Measurements from ENCODE around the gene LRRC1.

LRRC1 gene

DNA sequence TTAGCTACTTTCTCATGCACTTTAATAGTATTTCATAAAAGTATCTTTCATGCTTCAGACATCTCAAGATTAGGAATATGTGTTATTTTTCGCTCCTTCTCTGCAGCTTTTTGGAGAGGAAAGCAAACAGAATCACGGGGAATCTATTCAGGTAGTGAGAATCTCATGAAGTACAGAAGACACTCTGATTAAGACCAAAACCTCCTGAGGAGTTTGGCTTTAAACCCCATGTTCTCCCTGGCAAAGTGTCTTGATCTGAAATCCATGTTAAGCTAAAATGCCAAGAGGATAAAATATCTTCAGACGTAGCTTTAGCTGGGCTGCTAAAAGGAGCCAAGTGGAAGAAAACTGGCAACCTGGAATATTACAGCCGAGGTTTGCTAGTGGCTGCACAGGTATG is 149.3 kb downstream of the LRRC1 start:
- Histone ChIP-seq H2BK120ac (ENCODE audit: low read depth, low read length) (no peak overlapping the region), H2AFZ (ENCODE audit: low read depth, low read length) (no peak overlapping the region)
- WGBS = 93% methylated on average over 3 of the region's 4 CpGs

DNA sequence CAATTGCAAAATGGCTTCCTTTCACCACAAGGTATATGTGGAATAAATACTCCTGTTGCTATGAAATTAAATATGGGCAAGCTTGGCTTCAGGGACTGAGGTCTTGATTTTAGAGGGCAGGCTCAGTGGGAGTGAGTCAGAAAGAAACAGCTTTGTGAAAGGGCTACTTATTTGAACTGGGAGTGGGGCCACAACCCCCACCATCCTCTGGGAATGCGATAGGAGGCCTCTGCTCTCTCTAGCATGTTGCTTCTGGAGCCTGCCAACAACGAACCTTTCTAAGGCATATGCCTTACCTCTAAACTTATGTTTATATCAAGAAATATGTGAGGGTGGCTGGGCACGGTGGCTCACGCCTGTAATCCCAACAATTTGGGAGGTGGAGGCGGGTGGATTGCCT is 149.7 kb downstream of the LRRC1 start:
- Histone ChIP-seq H2BK12ac (ENCODE audit: low read length in 2 of 2) (no peak overlapping the region), H3K9me3 (ENCODE audit: control insufficient read depth, low read length) (peaks cover 15% of the 10 kb centered on the region), H3K4me2 (ENCODE audit: low read length, poor library complexity, severe bottlenecking) (no peak overlapping the region), H3K36me3 (ENCODE audit: control insufficient read depth in 1 of 2, insufficient read depth in 2 of 2, low read depth in 1 of 2, low read length in 2 of 2) (no peaks in the 10 kb centered on the region), H2BK5ac (ENCODE audit: low read depth, low read length, poor library complexity, severe bottlenecking) (no peak overlapping the region), H2AK5ac (ENCODE audit: low read length, severe bottlenecking) (no peak overlapping the region), H3K4me3 (ENCODE audit: insufficient read depth in 1 of 2, low read depth in 1 of 2, low read length in 2 of 2) (no peak overlapping the region), H3K9ac (ENCODE audit: low read length) (no peak overlapping the region), H3K18ac (ENCODE audit: low read depth in 1 of 2, low read length in 2 of 2) (no peak overlapping the region), H2BK15ac (ENCODE audit: low read depth, poor library complexity, severe bottlenecking) (no peak overlapping the region), H3K27ac (ENCODE audit: low read length, poor library complexity, severe bottlenecking) (no peak overlapping the region), H3K27me3 (ENCODE audit: control insufficient read depth in 1 of 2, insufficient read depth in 1 of 2, low read length in 2 of 2) (peaks cover 0 to 36% of the 10 kb centered on the region in 2 experiments), H3K4ac (ENCODE audit: low read depth in 1 of 2, low read length in 2 of 2) (no peak overlapping the region), H3K14ac (ENCODE audit: low read length in 2 of 2) (no peak overlapping the region), H3K79me1 (replicated peaks; ENCODE audit: low read length, poor library complexity, severe bottlenecking) (no peaks in the 10 kb centered on the region), H2BK120ac (ENCODE audit: low read depth, low read length) (no peak overlapping the region), H3K23ac (ENCODE audit: low read length in 2 of 2) (no peak overlapping the region), H4K91ac (ENCODE audit: low read length) (no peak overlapping the region), H4K8ac (ENCODE audit: low read length) (no peak overlapping the region), H3K4me1 (ENCODE audit: control insufficient read depth, insufficient read depth, low read depth, low read length) (no peaks in the 10 kb centered on the region), H2AFZ (ENCODE audit: low read depth, low read length) (no peak overlapping the region)
- 100% methylated on average over 3 of the region's 5 CpGs for WGBS
- DNase-seq = no peak

More for the DNA sequence above, 149.3 kb downstream of the LRRC1 start:
- Histone ChIP-seq H3K4me1 (ENCODE audit: control insufficient read depth, insufficient read depth, low read depth, low read length) (no peaks in the 10 kb centered on the region), H3K4ac (ENCODE audit: low read depth in 1 of 2, low read length in 2 of 2) (no peak overlapping the region), H4K91ac (ENCODE audit: low read length) (no peak overlapping the region), H2AK5ac (ENCODE audit: low read length, severe bottlenecking) (no peak overlapping the region), H3K27me3 (ENCODE audit: control insufficient read depth in 1 of 2, insufficient read depth in 1 of 2, low read length in 2 of 2) (peaks cover 0 to 36% of the 10 kb centered on the region in 2 experiments), H3K14ac (ENCODE audit: low read length in 2 of 2) (no peak overlapping the region), H3K23ac (ENCODE audit: low read length in 2 of 2) (no peak overlapping the region), H3K4me3 (ENCODE audit: insufficient read depth in 1 of 2, low read depth in 1 of 2, low read length in 2 of 2) (no peak overlapping the region), H2BK5ac (ENCODE audit: low read depth, low read length, poor library complexity, severe bottlenecking) (no peak overlapping the region), H3K9ac (ENCODE audit: low read length) (no peak overlapping the region), H3K9me3 (ENCODE audit: control insufficient read depth, low read length) (peaks cover 15% of the 10 kb centered on the region), H3K18ac (ENCODE audit: low read depth in 1 of 2, low read length in 2 of 2) (no peak overlapping the region), H3K36me3 (ENCODE audit: control insufficient read depth in 1 of 2, insufficient read depth in 2 of 2, low read depth in 1 of 2, low read length in 2 of 2) (no peaks in the 10 kb centered on the region), H2BK12ac (ENCODE audit: low read length in 2 of 2) (no peak overlapping the region), H3K4me2 (ENCODE audit: low read length, poor library complexity, severe bottlenecking) (no peak overlapping the region), H2BK15ac (ENCODE audit: low read depth, poor library complexity, severe bottlenecking) (no peak overlapping the region), H3K79me1 (replicated peaks; ENCODE audit: low read length, poor library complexity, severe bottlenecking) (no peaks in the 10 kb centered on the region), H3K27ac (ENCODE audit: low read length, poor library complexity, severe bottlenecking) (no peak overlapping the region), H4K8ac (ENCODE audit: low read length) (no peak overlapping the region)
- no peak for DNase-seq

DNA sequence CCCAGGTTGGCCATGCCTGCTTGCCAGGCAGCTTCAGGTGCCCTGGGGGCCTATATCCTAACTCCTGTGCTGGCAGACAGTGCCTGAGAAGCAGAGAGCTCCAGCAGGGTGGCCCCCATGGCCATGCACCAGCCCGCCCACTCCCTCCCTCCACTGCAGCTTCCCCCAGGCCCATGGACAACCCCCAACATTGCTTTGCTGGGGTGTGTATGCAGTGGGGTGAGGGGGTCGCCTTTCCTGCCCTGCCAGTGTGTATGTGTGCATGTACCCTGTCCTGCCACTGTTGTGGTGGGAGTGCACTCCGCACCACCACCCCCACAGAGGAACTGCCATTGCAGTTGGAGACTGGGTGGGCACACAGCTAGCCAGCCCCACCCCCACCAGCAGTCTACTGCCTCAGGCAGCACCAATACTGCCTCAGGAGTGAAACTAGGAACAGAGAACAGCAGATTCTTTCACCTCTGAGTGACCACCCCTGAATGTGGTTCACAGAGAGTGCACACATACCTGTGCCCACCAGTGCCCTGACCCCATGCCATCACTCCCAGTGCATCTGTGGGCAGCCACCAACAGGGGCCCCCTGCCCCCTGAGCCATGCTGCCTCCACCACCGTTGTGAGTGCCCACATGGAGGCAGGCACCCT is 151.1 kb downstream of the LRRC1 start:
- Histone ChIP-seq H3K4me3 (ENCODE audit: insufficient read depth in 1 of 2, low read depth in 1 of 2, low read length in 2 of 2) (no peak overlapping the region), H2BK5ac (ENCODE audit: low read depth, low read length, poor library complexity, severe bottlenecking) (no peak overlapping the region), H3K4me1 (ENCODE audit: control insufficient read depth, insufficient read depth, low read depth, low read length) (no peaks in the 10 kb centered on the region), H2BK12ac (ENCODE audit: low read length in 2 of 2) (no peak overlapping the region), H3K14ac (ENCODE audit: low read length in 2 of 2) (peak overlapping the region in 1 of 2 experiments; percentile 41), H3K79me1 (replicated peaks; ENCODE audit: low read length, poor library complexity, severe bottlenecking) (no peaks in the 10 kb centered on the region), H3K36me3 (ENCODE audit: control insufficient read depth in 1 of 2, insufficient read depth in 2 of 2, low read depth in 1 of 2, low read length in 2 of 2) (no peaks in the 10 kb centered on the region), H3K9me3 (ENCODE audit: control insufficient read depth, low read length) (peaks cover 26% of the 10 kb centered on the region), H3K9ac (ENCODE audit: low read length) (no peak overlapping the region), H3K4me2 (ENCODE audit: low read length, poor library complexity, severe bottlenecking) (no peak overlapping the region), H3K27me3 (ENCODE audit: control insufficient read depth in 1 of 2, insufficient read depth in 1 of 2, low read length in 2 of 2) (peaks cover 0 to 32% of the 10 kb centered on the region in 2 experiments), H2BK120ac (ENCODE audit: low read depth, low read length) (no peak overlapping the region), H2AK5ac (ENCODE audit: low read length, severe bottlenecking) (no peak overlapping the region), H3K27ac (ENCODE audit: low read length, poor library complexity, severe bottlenecking) (no peak overlapping the region), H4K8ac (ENCODE audit: low read length) (no peak overlapping the region), H3K18ac (ENCODE audit: low read depth in 1 of 2, low read length in 2 of 2) (no peak overlapping the region), H4K91ac (ENCODE audit: low read length) (no peak overlapping the region), H2AFZ (ENCODE audit: low read depth, low read length) (no peak overlapping the region), H3K23ac (ENCODE audit: low read length in 2 of 2) (no peak overlapping the region), H2BK15ac (ENCODE audit: low read depth, poor library complexity, severe bottlenecking) (no peak overlapping the region), H3K4ac (ENCODE audit: low read depth in 1 of 2, low read length in 2 of 2) (no peak overlapping the region)
- WGBS = 84% methylated on average over 2 of the region's 4 CpGs
- no peak for DNase-seq

DNA sequence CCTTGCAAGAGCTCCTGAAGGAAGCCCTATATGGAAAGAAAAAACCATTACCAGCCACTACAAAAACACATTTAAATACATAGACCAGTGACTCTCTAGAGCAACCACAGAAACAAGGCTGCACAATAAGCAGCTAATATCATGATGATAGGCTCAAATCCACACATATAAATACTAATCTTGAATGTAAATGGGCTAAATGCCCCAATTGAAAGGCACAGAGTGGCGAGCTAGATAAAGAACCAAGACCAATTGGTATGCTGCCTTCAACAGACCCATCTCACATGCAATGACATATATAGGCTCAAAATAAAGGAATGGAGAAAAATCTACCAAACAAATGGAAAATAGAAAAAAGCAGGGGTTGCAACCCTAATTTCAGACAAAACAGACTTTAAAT is 153.0 kb downstream of the LRRC1 start:
- no peak overlapping the region for H3K27ac ChIP-seq (ENCODE audit: low read length, poor library complexity, severe bottlenecking)
- H2BK12ac ChIP-seq (ENCODE audit: low read length in 2 of 2) = no peak overlapping the region
- H3K18ac ChIP-seq (ENCODE audit: low read depth in 1 of 2, low read length in 2 of 2) = no peak overlapping the region
- H3K79me1 ChIP-seq (replicated peaks; ENCODE audit: low read length, poor library complexity, severe bottlenecking) = no peaks in the 10 kb centered on the region
- H2BK15ac ChIP-seq (ENCODE audit: low read depth, poor library complexity, severe bottlenecking) = no peak overlapping the region
- H2AFZ ChIP-seq (ENCODE audit: low read depth, low read length) = no peak overlapping the region
- no peak overlapping the region for H3K4me3 ChIP-seq (ENCODE audit: insufficient read depth in 1 of 2, low read depth in 1 of 2, low read length in 2 of 2)
- WGBS = 100% methylated on average over 1 of the region's 1 CpG
- H2BK120ac ChIP-seq (ENCODE audit: low read depth, low read length) = no peak overlapping the region
- H3K4ac ChIP-seq (ENCODE audit: low read depth in 1 of 2, low read length in 2 of 2) = no peak overlapping the region
- H3K14ac ChIP-seq (ENCODE audit: low read length in 2 of 2) = no peak overlapping the region
- no peak overlapping the region for H3K9ac ChIP-seq (ENCODE audit: low read length)
- H2BK5ac ChIP-seq (ENCODE audit: low read depth, low read length, poor library complexity, severe bottlenecking) = no peak overlapping the region
- no peaks in the 10 kb centered on the region for H3K4me1 ChIP-seq (ENCODE audit: control insufficient read depth, insufficient read depth, low read depth, low read length)
- H3K9me3 ChIP-seq (ENCODE audit: control insufficient read depth, low read length) = peaks cover 29% of the 10 kb centered on the region
- DNase-seq = no peak
- peaks cover 0 to 17% of the 10 kb centered on the region in 2 experiments for H3K27me3 ChIP-seq (ENCODE audit: control insufficient read depth in 1 of 2, insufficient read depth in 1 of 2, low read length in 2 of 2)
- no peaks in the 10 kb centered on the region for H3K36me3 ChIP-seq (ENCODE audit: control insufficient read depth in 1 of 2, insufficient read depth in 2 of 2, low read depth in 1 of 2, low read length in 2 of 2)
- no peak overlapping the region for H2AK5ac ChIP-seq (ENCODE audit: low read length, severe bottlenecking)
- H4K8ac ChIP-seq (ENCODE audit: low read length) = no peak overlapping the region
- no peak overlapping the region for H3K23ac ChIP-seq (ENCODE audit: low read length in 2 of 2)
- H3K4me2 ChIP-seq (ENCODE audit: low read length, poor library complexity, severe bottlenecking) = no peak overlapping the region
- H4K91ac ChIP-seq (ENCODE audit: low read length) = no peak overlapping the region
